Sigmoid colon (tissue), 4 donors: ENCODE measurements around the gene POLG.

Source experiments
- POLR2AphosphoS5 ChIP-seq, 4 donors: sonication (generic); formaldehyde crosslinking; IDR thresholded peaks; one replicate each; pipeline ENCODE4 v1.6.1; 2017; ENCODE audit warnings: antibody characterized with exemption in 4 of 4
- TF ChIP-seq, protein P1 (sequence below), 4 experiments: fragments of 450-650 bp in 3 of 4; fragments of 200-600 bp in 1 of 4; IDR thresholded peaks; one replicate each; pipeline ENCODE4 v1.5.1; 2016 to 2019; ENCODE audit warnings: antibody characterized with exemption in 4 of 4, mild to moderate bottlenecking in 3 of 4, moderate library complexity in 2 of 4

GRCh38 chr15:89379251-89379695 is 44.6 kb upstream of the POLG start:
- no peak for TF ChIP-seq POLR2AphosphoS5 (IDR thresholded peaks at IDR 0.05)
- TF ChIP-seq, protein P1, sequence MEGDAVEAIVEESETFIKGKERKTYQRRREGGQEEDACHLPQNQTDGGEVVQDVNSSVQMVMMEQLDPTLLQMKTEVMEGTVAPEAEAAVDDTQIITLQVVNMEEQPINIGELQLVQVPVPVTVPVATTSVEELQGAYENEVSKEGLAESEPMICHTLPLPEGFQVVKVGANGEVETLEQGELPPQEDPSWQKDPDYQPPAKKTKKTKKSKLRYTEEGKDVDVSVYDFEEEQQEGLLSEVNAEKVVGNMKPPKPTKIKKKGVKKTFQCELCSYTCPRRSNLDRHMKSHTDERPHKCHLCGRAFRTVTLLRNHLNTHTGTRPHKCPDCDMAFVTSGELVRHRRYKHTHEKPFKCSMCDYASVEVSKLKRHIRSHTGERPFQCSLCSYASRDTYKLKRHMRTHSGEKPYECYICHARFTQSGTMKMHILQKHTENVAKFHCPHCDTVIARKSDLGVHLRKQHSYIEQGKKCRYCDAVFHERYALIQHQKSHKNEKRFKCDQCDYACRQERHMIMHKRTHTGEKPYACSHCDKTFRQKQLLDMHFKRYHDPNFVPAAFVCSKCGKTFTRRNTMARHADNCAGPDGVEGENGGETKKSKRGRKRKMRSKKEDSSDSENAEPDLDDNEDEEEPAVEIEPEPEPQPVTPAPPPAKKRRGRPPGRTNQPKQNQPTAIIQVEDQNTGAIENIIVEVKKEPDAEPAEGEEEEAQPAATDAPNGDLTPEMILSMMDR (IDR thresholded peaks at IDR 0.05): no peak
